ENCODE measurements around the gene ERRFI1. TPM values are rescaled to one million over a fixed set of nuclear protein-coding genes. Genes with fewer than 3 reads are reported as not detected.
"Not testable (repeated sequence)": the region's sequence is repeated elsewhere in the genome, so short reads cannot be mapped to it uniquely, and the experiment has no call there.

Gene ERRFI1
- total RNA-seq, result 38.3 and 47.8 TPM in 2 replicates

DNA sequence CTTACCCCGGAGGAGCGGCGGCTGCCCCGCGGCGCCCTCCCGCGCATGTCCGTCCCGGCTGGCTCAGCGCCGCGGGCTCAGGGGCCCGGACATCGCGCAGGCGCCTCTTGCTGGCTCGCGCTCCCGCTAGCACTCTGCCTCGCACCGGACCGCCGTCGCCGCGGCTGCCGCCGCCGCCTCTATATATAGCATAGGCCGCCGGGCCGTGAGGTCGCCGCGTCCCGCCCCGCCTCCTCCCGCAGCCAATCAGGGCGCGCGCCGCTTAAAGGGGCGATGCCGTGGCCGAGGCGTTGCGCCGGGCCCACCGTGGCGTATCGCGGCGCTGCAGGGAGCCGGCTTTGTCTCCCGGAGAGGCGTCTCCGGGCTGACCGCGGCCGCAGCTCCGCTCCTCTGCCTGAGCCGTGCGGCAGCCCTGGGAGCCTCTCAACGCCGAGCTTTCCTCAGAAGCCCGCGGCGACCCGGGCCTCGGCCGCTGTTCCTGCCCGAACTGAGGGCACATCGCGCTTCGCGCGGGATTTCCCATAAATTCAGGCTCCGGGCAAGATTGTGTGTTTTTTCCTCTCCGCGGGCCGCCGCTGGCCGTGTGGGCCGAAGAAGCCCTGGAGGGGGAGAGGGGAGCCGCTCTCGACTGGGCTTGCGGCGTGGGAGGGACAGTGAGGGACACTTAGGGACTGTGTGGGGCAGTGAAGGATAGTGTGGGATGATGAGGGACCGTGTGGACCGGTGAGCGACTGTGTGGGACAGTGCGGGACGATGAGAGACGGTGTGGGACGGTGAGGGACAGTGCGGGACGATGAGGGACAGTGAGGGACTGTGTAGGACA, at the start of gene ERRFI1:
Gene ERRFI1, minus strand, starts transcription at position 157 of the 823 bp plus-strand sequence. CDS start 10,690 bp downstream, outside the sequence.
- DNase-seq (ENCODE audit: low read depth), result peak; percentile 70

GRCh38 chr1:8075511-8076051, 49.5 kb upstream of the ERRFI1 start:
- DNase-seq (ENCODE audit: low read depth), result peak; percentile 85

- DNase-seq (ENCODE audit: low read depth), result no peak
Measured at GRCh38 chr1:8073112-8073855, 47.2 kb upstream of the ERRFI1 start.

DNA sequence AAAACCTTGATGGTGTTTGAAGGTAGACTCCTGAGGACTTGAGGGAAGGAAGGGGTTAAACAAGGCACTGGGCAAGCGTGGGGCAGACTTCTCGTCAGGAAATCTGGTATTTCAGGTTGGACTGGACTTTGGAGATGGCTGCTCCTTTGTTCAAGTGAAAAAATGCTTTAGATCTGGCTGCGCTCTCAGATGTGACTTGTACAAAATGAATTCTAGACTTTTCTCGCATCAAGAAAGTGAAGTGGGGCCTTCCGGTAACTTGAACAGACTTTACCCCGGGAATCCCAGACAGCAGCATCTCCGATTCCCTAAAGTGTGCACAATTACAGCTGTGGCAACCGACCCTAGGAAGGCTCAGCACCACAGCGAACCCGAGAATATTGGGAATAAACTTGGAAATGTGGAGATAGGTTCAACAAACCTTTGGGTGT, 44.3 kb upstream of the ERRFI1 start:
- no peak for DNase-seq (ENCODE audit: low read depth)

GRCh38 chr1:8069614-8070320, 43.7 kb upstream of the ERRFI1 start:
- not testable (repeated sequence) for DNase-seq (ENCODE audit: low read depth)

DNA sequence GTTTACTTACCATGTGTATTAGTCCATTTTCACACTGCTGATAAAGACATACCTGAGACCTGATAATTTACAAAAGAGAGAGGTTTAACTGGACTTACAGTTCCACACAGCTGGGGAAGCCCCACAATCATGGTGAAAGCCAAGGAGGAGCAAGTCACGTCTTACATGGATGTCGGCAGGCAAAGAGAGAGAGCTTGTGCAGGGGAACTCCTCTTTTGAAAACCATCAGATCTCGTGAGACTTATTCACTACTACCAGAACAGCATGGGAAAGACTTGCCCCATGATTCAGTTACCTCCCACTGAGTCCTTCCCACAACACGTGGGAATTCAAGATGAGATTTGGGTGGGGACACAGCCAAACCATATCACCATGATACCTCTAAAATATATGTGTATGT, 39.3 kb upstream of the ERRFI1 start:
- DNase-seq (ENCODE audit: low read depth), result no peak

- no peak for DNase-seq (ENCODE audit: low read depth)
Measured at GRCh38 chr1:8063298-8064036, 37.4 kb upstream of the ERRFI1 start.

DNA sequence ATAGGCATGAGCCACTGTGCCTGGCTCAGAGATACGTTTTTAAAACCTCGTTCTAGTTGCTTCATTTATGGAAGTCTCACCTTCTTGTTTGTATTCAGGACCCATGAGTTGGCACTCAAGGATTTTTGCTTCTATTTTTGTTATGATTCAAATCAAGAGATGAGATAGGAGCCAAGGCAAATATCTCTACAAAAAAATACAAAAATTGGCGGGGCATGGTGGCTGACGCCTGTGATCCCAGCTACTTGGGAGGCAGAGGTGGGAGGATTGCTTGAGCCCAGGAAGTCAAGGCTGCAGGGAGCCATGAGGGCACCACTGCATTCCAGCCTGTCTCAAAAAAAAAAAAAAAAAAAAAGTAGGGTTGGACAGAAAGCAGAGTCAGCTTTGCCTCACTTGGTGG, 36.8 kb upstream of the ERRFI1 start:
- DNase-seq (ENCODE audit: low read depth), result no peak

DNA sequence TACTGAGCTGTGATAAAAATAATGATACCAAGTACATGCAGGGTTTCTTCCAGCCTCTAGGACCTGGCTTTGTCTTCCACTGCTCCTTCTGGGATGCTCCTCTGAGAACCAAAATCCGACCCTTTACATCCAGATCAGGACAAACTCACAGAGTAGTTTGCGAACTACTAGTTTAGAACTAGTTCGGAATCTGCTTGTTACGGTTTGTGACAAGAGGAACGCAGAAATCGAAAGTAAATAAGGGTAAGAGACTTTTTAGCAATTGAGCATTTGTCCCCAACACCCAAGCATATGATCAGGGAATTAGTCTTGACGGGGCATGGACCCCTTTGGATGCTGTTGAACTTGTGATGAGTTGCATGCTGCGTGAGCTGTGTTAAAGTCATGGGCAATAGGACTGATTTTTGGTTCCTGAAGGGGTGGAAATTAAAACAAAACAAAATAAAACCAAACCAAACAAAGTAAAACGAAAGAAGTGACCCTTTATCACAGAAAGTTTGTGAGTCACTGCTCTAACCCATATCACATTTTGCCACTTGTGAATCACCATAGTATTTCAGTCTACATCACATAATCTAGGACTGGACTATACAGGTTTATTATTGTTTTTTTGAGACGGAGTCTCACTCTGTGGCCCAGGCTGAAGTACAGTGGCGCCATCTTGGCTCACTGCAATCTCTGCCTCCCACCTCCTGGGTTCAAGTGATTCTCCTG, 35.7 kb upstream of the ERRFI1 start:
- no peak for DNase-seq (ENCODE audit: low read depth)

GRCh38 chr1:8061210-8061609, 35.1 kb upstream of the ERRFI1 start:
- DNase-seq (ENCODE audit: low read depth), result peak; percentile 98

DNA sequence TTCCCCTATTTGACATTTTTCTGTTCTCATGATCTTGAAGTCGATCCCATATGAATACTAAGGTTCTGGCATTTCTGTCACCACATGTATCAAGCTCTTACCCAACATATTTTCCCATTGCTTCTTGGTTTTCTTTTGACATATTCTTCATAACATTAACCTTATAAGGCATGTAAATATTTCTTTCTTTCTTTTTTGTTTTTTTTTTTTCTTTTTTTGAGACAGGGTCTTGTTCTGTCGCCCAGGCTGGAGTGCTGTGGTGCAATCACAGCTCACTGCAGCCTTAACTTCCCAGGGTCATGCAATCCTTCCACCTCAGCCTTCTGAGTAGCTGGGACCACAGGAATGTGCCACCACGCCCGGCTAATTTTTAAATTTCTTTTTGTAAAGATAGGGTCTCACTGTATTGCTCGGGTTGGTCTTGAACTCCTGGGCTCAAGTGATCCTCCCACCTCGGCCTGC, 33.1 kb upstream of the ERRFI1 start:
- peak; percentile 74 for DNase-seq (ENCODE audit: low read depth)

GRCh38 chr1:8057779-8058178, 31.7 kb upstream of the ERRFI1 start:
- not testable (repeated sequence) for DNase-seq (ENCODE audit: low read depth)

DNA sequence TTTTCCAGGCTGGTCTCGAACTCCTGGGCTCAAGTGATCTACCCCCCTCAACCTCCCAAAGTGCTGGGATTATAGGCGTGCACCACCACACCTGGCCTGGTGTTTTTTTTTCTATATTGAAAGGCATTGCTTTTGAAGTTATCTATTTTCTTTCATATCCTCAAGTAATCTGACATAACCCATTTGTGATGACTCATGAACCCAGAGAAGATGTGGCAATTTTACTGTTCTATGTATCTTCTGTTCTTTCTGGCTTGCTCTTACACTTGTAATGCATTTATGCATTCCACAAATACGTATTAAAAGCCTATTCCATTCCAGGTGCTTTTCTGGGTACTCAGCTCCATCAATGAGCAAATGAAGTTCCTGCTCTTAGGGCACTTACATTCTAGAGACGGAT, 29.9 kb upstream of the ERRFI1 start:
- peak; percentile 66 for DNase-seq (ENCODE audit: low read depth)

DNA sequence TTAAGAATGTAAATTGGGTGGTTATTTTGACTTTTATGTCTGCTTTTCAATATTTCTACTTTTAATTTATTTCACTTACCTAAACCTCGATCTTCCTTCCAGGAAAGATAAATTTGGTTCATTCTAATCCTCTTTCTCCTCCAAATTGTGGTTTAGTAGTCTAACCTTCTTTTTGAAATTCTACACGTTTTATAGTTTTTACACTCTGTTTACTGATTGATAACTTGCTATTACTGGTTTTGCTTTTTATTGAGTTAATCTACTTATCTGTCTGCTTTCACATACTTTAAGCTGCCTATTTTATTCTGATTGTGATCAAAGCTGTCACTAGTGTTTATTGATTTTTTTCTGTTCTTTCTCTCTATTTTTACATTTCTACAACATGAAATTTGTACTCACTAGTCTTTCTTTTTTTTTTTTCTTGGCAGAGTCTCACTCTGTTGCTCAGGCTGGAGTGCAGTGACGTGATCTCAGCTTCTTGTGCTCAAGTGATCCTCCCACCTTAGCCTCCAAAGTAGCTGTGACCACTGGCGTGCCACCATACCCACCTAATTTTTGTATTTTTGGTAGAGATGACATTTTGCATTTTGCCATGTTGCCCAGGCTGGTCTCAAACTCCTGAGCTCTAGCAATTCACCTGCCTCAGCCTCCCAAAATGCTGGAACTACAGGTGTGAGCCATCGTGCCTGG, 27.9 kb upstream of the ERRFI1 start:
- no peak for DNase-seq (ENCODE audit: low read depth)

DNA sequence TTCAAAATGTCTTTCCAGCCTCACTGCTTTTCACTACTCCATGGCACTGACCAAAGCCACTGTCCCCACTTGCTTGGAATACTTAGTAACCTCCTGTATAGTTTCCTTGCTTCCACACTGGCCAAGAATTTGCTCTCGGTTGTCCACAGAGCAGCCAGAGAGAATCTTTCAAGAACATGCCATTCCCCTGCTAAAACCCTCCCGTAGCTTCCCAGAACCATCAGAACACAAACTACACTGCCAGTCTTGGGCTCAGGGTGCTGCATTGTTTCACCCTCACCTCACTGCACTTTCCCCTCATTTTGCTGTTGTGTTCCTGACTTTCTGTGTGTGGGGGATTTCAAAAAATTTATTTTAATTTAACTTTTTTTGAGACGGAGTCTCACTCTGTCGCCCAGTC, 25.5 kb upstream of the ERRFI1 start:
- DNase-seq (ENCODE audit: low read depth), result no peak

- not testable (repeated sequence) for DNase-seq (ENCODE audit: low read depth)
Measured at GRCh38 chr1:8049229-8049628, 23.1 kb upstream of the ERRFI1 start.

GRCh38 chr1:8047686-8048445, 21.8 kb upstream of the ERRFI1 start:
- peak; percentile 95 for DNase-seq (ENCODE audit: low read depth)

DNA sequence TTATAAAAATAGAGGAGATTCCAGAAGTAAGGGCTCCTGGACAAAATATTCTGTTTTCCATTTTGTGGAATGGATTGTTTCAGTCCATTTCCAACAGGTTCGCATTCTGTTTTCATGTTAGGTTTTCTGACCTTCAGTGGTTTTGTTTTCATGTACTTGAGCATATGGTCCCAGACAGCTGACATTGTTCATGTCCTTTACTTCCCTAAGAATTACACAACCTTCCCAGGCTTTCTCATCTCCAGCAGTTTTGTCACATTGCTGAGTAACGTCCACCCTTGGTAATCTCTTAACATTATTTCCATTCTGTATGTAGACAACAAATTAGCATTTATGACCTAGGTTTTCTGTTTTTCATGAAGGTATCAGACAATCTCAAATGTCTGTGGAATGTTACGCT, 21.0 kb upstream of the ERRFI1 start:
- DNase-seq (ENCODE audit: low read depth), result peak; percentile 78

DNA sequence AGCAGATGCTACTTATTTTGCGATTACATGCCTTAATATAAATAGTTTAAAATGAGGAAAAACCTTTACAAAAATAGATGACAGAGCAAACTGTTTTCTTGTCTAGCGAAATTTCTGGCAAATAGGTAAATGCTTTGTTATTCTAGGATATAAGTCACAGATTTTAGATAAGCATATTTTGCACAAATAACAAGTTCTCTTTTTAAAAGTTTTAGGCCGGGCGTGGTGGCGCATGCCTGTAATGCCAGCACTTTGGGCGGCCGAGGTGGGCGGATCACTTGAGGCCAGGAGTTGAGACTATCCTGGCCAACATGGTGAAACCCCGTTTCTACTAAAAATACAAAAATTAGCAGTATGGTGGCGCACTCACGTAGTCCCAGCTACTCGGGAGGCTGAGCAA, 20.3 kb upstream of the ERRFI1 start:
- no peak for DNase-seq (ENCODE audit: low read depth)
